T-helper 1 cell (primary cell): ENCODE data around the gene DCST1.

Experiments
- DNase-seq, 5 donors: peaks; one replicate each; pipeline ENCODE4 v3.0.0-alpha.2; 2012 to 2020

Gene DCST1

GRCh38 chr1:155077346-155077745 is 43.7 kb downstream of the DCST1 start:
- no peak for DNase-seq

GRCh38 chr1:155077758-155078445 is 44.3 kb downstream of the DCST1 start:
- no peak for DNase-seq

- peak; percentile 42 to 63 (median 48) for DNase-seq
Measured at GRCh38 chr1:155078469-155079209, 45.0 kb downstream of the DCST1 start, which contains the start of gene EFNA3. Gene EFNA3, plus strand, starts transcription at chr1:155078837. Its CDS starts 105 bp downstream, at chr1:155078942.

- no peak for DNase-seq
Measured at GRCh38 chr1:155079210-155079486, 45.5 kb downstream of the DCST1 start.

GRCh38 chr1:155079487-155080311 is 46.1 kb downstream of the DCST1 start:
- no peak for DNase-seq

- peak in 1 of 5 donors; percentile 47 for DNase-seq
Measured at GRCh38 chr1:155080312-155081228, 46.9 kb downstream of the DCST1 start.

GRCh38 chr1:155081472-155082300 is 48.1 kb downstream of the DCST1 start:
- DNase-seq = no peak

- no peak for DNase-seq
Measured at GRCh38 chr1:155082301-155083051, 48.9 kb downstream of the DCST1 start.

- no peak for DNase-seq
Measured at GRCh38 chr1:155083052-155083541, 49.5 kb downstream of the DCST1 start.

GRCh38 chr1:155083865-155084721 is 50.5 kb downstream of the DCST1 start:
- peak in 1 of 5 donors; percentile 55 for DNase-seq

GRCh38 chr1:155084722-155085503 is 51.3 kb downstream of the DCST1 start:
- peak; percentile 79 to 93 (median 88) for DNase-seq

- peak; percentile 68 to 71 (median 70) for DNase-seq
Measured at GRCh38 chr1:155085504-155086127, 52.0 kb downstream of the DCST1 start.

- peak; percentile 55 to 77 (median 73) for DNase-seq
Measured at GRCh38 chr1:155086128-155086741, 52.6 kb downstream of the DCST1 start.

- DNase-seq = no peak
Measured at GRCh38 chr1:155086856-155087535, 53.4 kb downstream of the DCST1 start.

- DNase-seq = peak; percentile 58 to 77 (median 70)
Measured at GRCh38 chr1:155091071-155092051, 57.7 kb downstream of the DCST1 start.

- no peak for DNase-seq
Measured at GRCh38 chr1:155092131-155092530, 58.5 kb downstream of the DCST1 start.
